Subcutaneous abdominal adipose tissue (tissue), 5 donors: ENCODE data around the gene PNKD.
"Not testable (repeated sequence)": the region's sequence is repeated elsewhere in the genome, so short reads cannot be mapped to it uniquely, and the experiment has no call there.

ENCODE experiments used
- H3K27ac ChIP-seq: one replicate; pipeline ENCODE4 v1.7.0; 2013; ENCODE audit warnings: low read depth, mild to moderate bottlenecking, inconsistent platforms, low read length, moderate library complexity
- H3K27me3 ChIP-seq, 5 donors: one replicate each; pipeline ENCODE4 v1.7.0; 2013; ENCODE audit warnings: low read length in 5 of 5, inconsistent platforms in 1 of 5; ENCODE audit not compliant: control insufficient read depth in 5 of 5, insufficient read depth in 4 of 5
- H3K36me3 ChIP-seq, 5 donors: one replicate each; pipeline ENCODE4 v1.7.0; 2013; ENCODE audit warnings: low read length in 5 of 5; ENCODE audit not compliant: control insufficient read depth in 5 of 5, insufficient read depth in 5 of 5
- H3K4me1 ChIP-seq, 5 donors: one replicate each; pipeline ENCODE4 v1.7.0; 2013; ENCODE audit warnings: low read length in 5 of 5, mild to moderate bottlenecking in 3 of 5, moderate library complexity in 1 of 5; ENCODE audit not compliant: control insufficient read depth in 5 of 5, insufficient read depth in 5 of 5
- H3K4me3 ChIP-seq, 5 donors: one replicate each; pipeline ENCODE4 v1.7.0; 2013; ENCODE audit warnings: low read length in 5 of 5, low read depth in 1 of 5
- H3K9ac ChIP-seq, 5 donors: one replicate each; pipeline ENCODE4 v1.7.0; 2013; ENCODE audit warnings: low read length in 5 of 5, mild to moderate bottlenecking in 4 of 5, moderate library complexity in 3 of 5
- H3K9me3 ChIP-seq, 5 donors: one replicate each; pipeline ENCODE4 v1.7.0; 2013; ENCODE audit warnings: low read length in 5 of 5; ENCODE audit not compliant: control insufficient read depth in 5 of 5
- donor health status: healthy.
- donor health status: healthy.
- donor health status: healthy.
- donor health status: healthy.
- donor health status: healthy.

Gene PNKD

GRCh38 chr2:218271487-218271797 is 1.1 kb downstream of the PNKD start:
- H3K36me3 ChIP-seq: peaks cover 0 to 43% (median 42%) of the 10 kb centered on the region in 5 donors
- H3K9ac ChIP-seq: peak overlapping the region in 4 of 5 donors; percentile 78 to 89 (median 82)
- H3K27ac ChIP-seq: peak overlapping the region; percentile 88
- H3K9me3 ChIP-seq: no peaks in the 10 kb centered on the region
- H3K4me3 ChIP-seq: peak overlapping the region in 4 of 5 donors; percentile 83 to 96 (median 88)
- H3K27me3 ChIP-seq: no peaks in the 10 kb centered on the region
- peaks cover 15 to 74% (median 58%) of the 10 kb centered on the region in 5 donors for H3K4me1 ChIP-seq

- Histone ChIP-seq H3K9ac (peak overlapping the region in 2 of 5 donors; percentile 78 to 84), H3K4me1 (peaks cover 15 to 74% (median 58%) of the 10 kb centered on the region in 5 donors), H3K27me3 (no peaks in the 10 kb centered on the region), H3K4me3 (peak overlapping the region in 3 of 5 donors; percentile 7 to 91 (median 86)), H3K36me3 (peaks cover 0 to 43% (median 42%) of the 10 kb centered on the region in 5 donors), H3K9me3 (no peaks in the 10 kb centered on the region), H3K27ac (peak overlapping the region; percentile 88)
Observed at GRCh38 chr2:218271865-218272530, 1.7 kb downstream of the PNKD start.

GRCh38 chr2:218272531-218273212 is 2.4 kb downstream of the PNKD start:
- H3K4me1 ChIP-seq: peaks cover 15 to 70% (median 58%) of the 10 kb centered on the region in 5 donors

GRCh38 chr2:218273214-218273907 is 3.0 kb downstream of the PNKD start:
- Histone ChIP-seq H3K4me3 (peak overlapping the region in 1 of 5 donors; percentile 6), H3K4me1 (peaks cover 15 to 69% (median 58%) of the 10 kb centered on the region in 5 donors), H3K36me3 (peaks cover 2 to 49% (median 48%) of the 10 kb centered on the region in 5 donors), H3K27ac (peak overlapping the region; percentile 88)
- H3K9me3 ChIP-seq, H3K27me3 ChIP-seq, H3K9ac ChIP-seq: not testable (repeated sequence)

More at GRCh38 chr2:218272531-218273212, 2.4 kb downstream of the PNKD start:
- peaks cover 0 to 43% (median 42%) of the 10 kb centered on the region in 5 donors for H3K36me3 ChIP-seq
- H3K9me3 ChIP-seq: no peaks in the 10 kb centered on the region
- peak overlapping the region; percentile 88 for H3K27ac ChIP-seq
- no peaks in the 10 kb centered on the region for H3K27me3 ChIP-seq
- H3K9ac ChIP-seq: no peak overlapping the region
- H3K4me3 ChIP-seq: peak overlapping the region in 4 of 5 donors; percentile 6 to 34 (median 6)

- Histone ChIP-seq H3K36me3 (peaks cover 2 to 54% (median 53%) of the 10 kb centered on the region in 5 donors), H3K27ac (peak overlapping the region; percentile 69), H3K9ac (no peak overlapping the region), H3K4me3 (no peak overlapping the region), H3K4me1 (peaks cover 15 to 67% (median 57%) of the 10 kb centered on the region in 5 donors), H3K9me3 (no peaks in the 10 kb centered on the region), H3K27me3 (no peaks in the 10 kb centered on the region)
Observed at GRCh38 chr2:218273908-218274249, 3.6 kb downstream of the PNKD start.

- Histone ChIP-seq H3K4me3 (no peak overlapping the region), H3K36me3 (peaks cover 2 to 61% (median 60%) of the 10 kb centered on the region in 5 donors), H3K9ac (peak overlapping the region in 2 of 5 donors; percentile 22 to 62), H3K27ac (peak overlapping the region; percentile 69), H3K9me3 (no peaks in the 10 kb centered on the region), H3K27me3 (no peaks in the 10 kb centered on the region), H3K4me1 (peaks cover 12 to 60% (median 50%) of the 10 kb centered on the region in 5 donors)
Observed at GRCh38 chr2:218274586-218274985, 4.3 kb downstream of the PNKD start.

- peaks cover 2 to 70% (median 69%) of the 10 kb centered on the region in 5 donors for H3K36me3 ChIP-seq
- H3K9me3 ChIP-seq: no peaks in the 10 kb centered on the region
- H3K9ac ChIP-seq: peak overlapping the region in 2 of 5 donors; percentile 6 to 21
- no peaks in the 10 kb centered on the region for H3K27me3 ChIP-seq
- peaks cover 12 to 55% (median 48%) of the 10 kb centered on the region in 5 donors for H3K4me1 ChIP-seq
- H3K4me3 ChIP-seq: no peak overlapping the region
- peak overlapping the region; percentile 69 for H3K27ac ChIP-seq
Observed at GRCh38 chr2:218275371-218276072, 5.2 kb downstream of the PNKD start.

GRCh38 chr2:218276986-218277755 is 6.9 kb downstream of the PNKD start:
- H3K36me3 ChIP-seq: peaks cover 2 to 86% (median 84%) of the 10 kb centered on the region in 5 donors
- no peaks in the 10 kb centered on the region for H3K9me3 ChIP-seq
- peaks cover 7 to 49% (median 40%) of the 10 kb centered on the region in 5 donors for H3K4me1 ChIP-seq
- no peaks in the 10 kb centered on the region for H3K27me3 ChIP-seq
- no peak overlapping the region for H3K9ac ChIP-seq
- H3K4me3 ChIP-seq: no peak overlapping the region
- H3K27ac ChIP-seq: peak overlapping the region; percentile 69

- no peaks in the 10 kb centered on the region for H3K27me3 ChIP-seq
- H3K27ac ChIP-seq: peak overlapping the region; percentile 69
- no peaks in the 10 kb centered on the region for H3K9me3 ChIP-seq
- peaks cover 2 to 93% (median 91%) of the 10 kb centered on the region in 5 donors for H3K36me3 ChIP-seq
- H3K4me1 ChIP-seq: peaks cover 3 to 49% (median 42%) of the 10 kb centered on the region in 5 donors
- no peak overlapping the region for H3K9ac ChIP-seq
- H3K4me3 ChIP-seq: no peak overlapping the region
Observed at GRCh38 chr2:218277921-218278320, 7.6 kb downstream of the PNKD start.
